ENCODE data around the gene HPCAL1. TPM values are rescaled to one million over a fixed set of nuclear protein-coding genes. Genes with fewer than 3 reads are reported as not detected.

The HPCAL1 gene
- total and polyA plus RNA-seq, 3 donors from 2014 or later: 99.5 to 263 (median 215) TPM

- DNase-seq: no peak
- H3K27me3 ChIP-seq: no peaks in the 10 kb centered on the region
- intact Hi-C loops (cut with DNase I; ENCODE audit: low total_unique reads): no loop called here
- no peak for TF ChIP-seq CTCF (IDR thresholded peaks at IDR 0.05)
- no peak for TF ChIP-seq POLR2A (IDR thresholded peaks at IDR 0.05)
- no peak overlapping the region for H3K4me3 ChIP-seq
- no peaks in the 10 kb centered on the region for H3K4me1 ChIP-seq
- no peaks in the 10 kb centered on the region for H3K9me3 ChIP-seq
- H3K27ac ChIP-seq: no peak overlapping the region
- 88 to 92% methylated on average over 11 of the region's 11 CpGs for WGBS, 2 donors
- H3K36me3 ChIP-seq (ENCODE audit: low read depth, missing control alignments): no peaks in the 10 kb centered on the region
Measured at GRCh38 chr2:10424051-10424450, 121.3 kb downstream of the HPCAL1 start.

- 87% methylated on average over 6 of the region's 8 CpGs; no CpG with 5 or more reads in 1 of the 2 donors for WGBS, 2 donors
- DNase-seq: no peak
- Histone ChIP-seq H3K9me3 (no peaks in the 10 kb centered on the region), H3K4me1 (no peaks in the 10 kb centered on the region), H3K36me3 (ENCODE audit: low read depth, missing control alignments) (no peaks in the 10 kb centered on the region), H3K4me3 (no peak overlapping the region), H3K27ac (no peak overlapping the region), H3K27me3 (no peaks in the 10 kb centered on the region)
- TF ChIP-seq POLR2A (IDR thresholded peaks at IDR 0.05) (no peak), CTCF (IDR thresholded peaks at IDR 0.05) (no peak)
- intact Hi-C loops (cut with DNase I; ENCODE audit: low total_unique reads): no loop called here
Measured at GRCh38 chr2:10424916-10425505, 122.3 kb downstream of the HPCAL1 start.

- Histone ChIP-seq H3K9me3 (no peaks in the 10 kb centered on the region), H3K4me1 (no peaks in the 10 kb centered on the region), H3K27me3 (no peaks in the 10 kb centered on the region), H3K36me3 (ENCODE audit: low read depth, missing control alignments) (no peaks in the 10 kb centered on the region), H3K4me3 (no peak overlapping the region), H3K27ac (no peak overlapping the region)
- 65 to 73% methylated on average over 4 to 10 of the region's 10 CpGs for WGBS, 2 donors
- intact Hi-C loops (cut with DNase I; ENCODE audit: low total_unique reads): no loop called here
- TF ChIP-seq CTCF (IDR thresholded peaks at IDR 0.05) (no peak), POLR2A (IDR thresholded peaks at IDR 0.05) (no peak)
- DNase-seq: no peak
Measured at GRCh38 chr2:10425699-10426098, 123.0 kb downstream of the HPCAL1 start.

GRCh38 chr2:10426726-10427617 is 124.3 kb downstream of the HPCAL1 start:
- TF ChIP-seq POLR2A (IDR thresholded peaks at IDR 0.05): no peak
- TF ChIP-seq CTCF (IDR thresholded peaks at IDR 0.05): no peak
- no peak for DNase-seq
- WGBS, 2 donors: 90 to 91% methylated on average over 19 to 40 of the region's 40 CpGs
- Histone ChIP-seq H3K27ac (no peak overlapping the region), H3K9me3 (no peaks in the 10 kb centered on the region), H3K4me3 (no peak overlapping the region), H3K4me1 (peaks cover 4% of the 10 kb centered on the region), H3K36me3 (ENCODE audit: low read depth, missing control alignments) (no peaks in the 10 kb centered on the region), H3K27me3 (no peaks in the 10 kb centered on the region)
- intact Hi-C loops (cut with DNase I; ENCODE audit: low total_unique reads): no loop called here

Measured in testis (tissue), 3 donors.